HFF-Myc (cell line): ENCODE results near the gene PCYT2.
"Not testable (repeated sequence)": the region's sequence is repeated elsewhere in the genome, so short reads cannot be mapped to it uniquely, and the experiment has no call there.

ENCODE experiments used
- DNase-seq: peaks from one replicate; pipeline ENCODE4 v3.0.0-alpha.2; 2011; ENCODE audit warnings: low read depth; ENCODE audit errors: extremely low read depth
- H3K4me3 ChIP-seq: replicated peaks from 2 replicates; pipeline ENCODE4 v1.5.1; 2011; ENCODE audit warnings: low read depth, mild to moderate bottlenecking, control low read depth, low read length
- CTCF ChIP-seq: IDR thresholded peaks from 2 replicates; pipeline ENCODE4 v1.5.1; 2012; ENCODE audit warnings: mild to moderate bottlenecking, low read depth, low read length, control low read depth; ENCODE audit errors: missing control alignments

The PCYT2 gene

GRCh38 chr17:81920612-81921536 is 9.7 kb upstream of the PCYT2 start:
- TF ChIP-seq CTCF, result no peak
- DNase-seq, result no peak
- H3K4me3 ChIP-seq, result no peak overlapping the region

DNA sequence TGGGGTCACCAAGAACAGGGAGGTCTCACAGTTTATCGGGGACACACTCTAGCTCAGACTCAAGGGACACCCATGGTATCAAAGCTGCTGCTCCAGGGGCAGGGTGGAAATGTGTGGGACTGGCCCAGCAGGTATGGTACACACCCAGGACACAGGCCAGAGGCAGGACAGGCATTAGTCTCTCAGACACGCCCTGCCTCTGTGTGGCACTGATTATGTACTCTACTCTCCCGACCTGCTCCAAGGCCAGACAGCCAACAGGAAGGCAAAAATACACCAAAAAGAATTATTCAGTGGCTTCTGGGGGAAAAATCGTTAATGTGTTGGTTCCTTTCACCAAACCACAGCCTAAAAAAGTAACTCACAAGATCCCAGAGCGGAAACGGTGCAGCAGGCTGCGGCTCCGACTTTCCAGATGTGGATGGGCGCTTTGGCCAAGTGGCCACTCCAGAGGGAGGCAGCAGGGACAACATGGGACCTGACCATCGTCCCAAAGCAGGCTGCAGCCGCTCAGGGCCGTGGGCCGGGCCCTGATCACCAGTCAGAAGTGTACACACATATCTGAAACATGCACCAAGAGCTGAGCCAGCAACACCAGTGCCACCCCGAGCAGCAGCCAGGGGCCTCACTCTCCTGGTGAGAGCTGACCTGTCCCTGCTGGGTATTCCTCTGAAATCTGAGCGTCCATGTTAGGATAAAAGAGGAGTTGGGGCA is 7.8 kb upstream of the PCYT2 start:
- no peak for TF ChIP-seq CTCF
- no peak for DNase-seq
- H3K4me3 ChIP-seq, result no peak overlapping the region

GRCh38 chr17:81918333-81918669 is 7.1 kb upstream of the PCYT2 start:
- H3K4me3 ChIP-seq, result peak overlapping the region; percentile 68
- not testable (repeated sequence) for DNase-seq

DNA sequence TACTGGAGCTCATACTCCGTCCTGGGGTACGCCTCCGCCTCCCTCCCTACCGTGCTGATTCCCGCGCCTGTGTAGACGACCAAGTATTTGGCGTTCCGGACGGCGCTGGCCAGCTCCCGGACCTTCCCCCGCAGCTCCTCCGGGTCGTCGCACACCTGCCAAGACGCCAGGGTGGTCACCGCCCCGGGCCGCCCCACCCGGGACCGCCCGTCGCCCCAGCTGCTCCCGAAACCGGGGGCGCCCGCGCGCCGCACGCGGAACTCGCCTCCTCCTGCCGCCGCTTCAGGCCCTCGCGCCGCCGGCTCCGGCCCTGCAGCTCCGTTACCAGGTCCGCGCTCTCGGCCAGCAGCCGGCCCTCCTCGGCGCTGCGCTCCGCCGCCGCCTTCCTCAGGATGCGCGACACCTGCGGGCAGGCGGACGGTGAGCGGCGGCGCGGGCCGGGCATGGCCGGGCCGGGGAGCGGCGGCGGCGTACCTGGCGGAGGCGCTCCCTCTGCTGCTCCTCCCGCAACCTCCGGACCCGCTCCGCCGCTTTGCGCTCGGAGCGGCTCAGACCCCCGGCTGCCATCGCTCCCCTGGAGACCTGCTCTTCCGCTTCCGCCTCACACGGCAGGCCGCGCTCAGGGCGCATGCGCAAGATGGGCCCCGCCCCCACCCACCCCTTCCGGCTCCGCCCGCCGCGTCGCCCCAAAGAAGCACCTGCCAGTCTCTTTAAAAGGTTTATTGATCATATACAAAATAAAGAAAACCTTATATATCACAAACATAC is 6.5 kb upstream of the PCYT2 start, which contains the start of gene SIRT7:
Gene SIRT7 (minus strand): TSS at position 612 of the 768 bp plus-strand sequence. CDS start 45 bp downstream, at position 567.
- H3K4me3 ChIP-seq, result peak within 1 kb of the TSS; percentile 68
- DNase-seq, result no peak
- no peak for TF ChIP-seq CTCF

- DNase-seq, result no peak
- peak overlapping the region; percentile 68 for H3K4me3 ChIP-seq
- no peak for TF ChIP-seq CTCF
These were observed 5.2 kb upstream of the PCYT2 start for GRCh38 chr17:81916234-81917001.

DNA sequence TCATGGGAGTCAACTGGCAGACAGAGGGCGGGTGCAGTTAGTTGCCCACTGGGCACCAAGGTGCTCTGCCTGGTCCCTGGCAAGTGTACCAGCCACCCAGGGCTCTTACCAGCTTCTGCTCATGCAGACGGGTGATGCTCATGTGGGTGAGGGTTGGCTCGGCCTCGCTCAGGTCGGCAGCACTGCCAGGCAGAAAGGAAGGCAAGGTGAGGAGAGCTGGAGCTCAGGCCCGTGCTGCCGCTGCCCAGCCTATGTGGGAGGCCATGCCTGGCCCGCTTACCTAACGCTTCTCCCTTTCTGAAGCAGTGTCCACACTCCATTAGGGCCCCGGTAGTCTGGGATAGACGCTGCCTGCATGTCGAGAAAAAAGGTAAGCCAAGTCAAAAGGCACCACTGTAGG is 4.1 kb upstream of the PCYT2 start:
- no peak overlapping the region for H3K4me3 ChIP-seq
- TF ChIP-seq CTCF, result no peak
- DNase-seq, result no peak
